ENCODE results near the gene KRT17.

GRCh38 chr17:41655611-41656111 lies 31.3 kb upstream of the KRT17 start:
- TF ChIP-seq CTCF (IDR thresholded peaks at IDR 0.05) (no peak), POLR2A (IDR thresholded peaks at IDR 0.05) (peak; percentile 35), POLR2AphosphoS5 (IDR thresholded peaks at IDR 0.05) (peak; percentile 93 to 94 (median 94))
